SK-N-SH (cell line): ENCODE results near the gene CRABP1. TPM values are rescaled to one million over a fixed set of nuclear protein-coding genes. Genes with fewer than 3 reads are reported as not detected.

Experiments
- CTCF ChIA-PET: fragments of 300-600, 350-600 bp; formaldehyde crosslinking; extraction: SDS; loops from one replicate; lab custom pipeline; 2021; lab: Yijun Ruan, JAX
- POLR2A ChIA-PET: fragments of 350-600 bp; sonication (Branson Sonifier 250); formaldehyde crosslinking; extraction: SDS; loops from one replicate; lab custom pipeline; 2020; ENCODE audit warnings: antibody characterized with exemption, inconsistent platforms; lab: Yijun Ruan, JAX
- DNase-seq: peaks from one replicate; pipeline ENCODE4 v3.0.0; 2012
- H2AFZ ChIP-seq: fragments of 200-600 bp; sonication (generic); 2 replicates; pipeline ENCODE4 v1.8.1; 2016; ENCODE audit warnings: antibody characterized with exemption, mild to moderate bottlenecking, low read depth
- H3F3A ChIP-seq: fragments of 200-600 bp; sonication (generic); replicated peaks from 2 replicates; pipeline ENCODE3; 2016; ENCODE audit warnings: antibody characterized with exemption, mild to moderate bottlenecking; ENCODE audit not compliant: insufficient read depth
- H3K27ac ChIP-seq, 2 experiments: fragments of 200-500 bp in 1 of 2; fragments of 200-600 bp in 1 of 2; sonication (Bioruptor generic) in 1 of 2; sonication (generic), shearing (Covaris generic) in 1 of 2; 2 replicates each; pipeline versions ENCODE4 v1.5.1 to v1.6.1; 2014 to 2016; ENCODE audit warnings: low read depth in 2 of 2, inconsistent platforms in 1 of 2, low read length in 1 of 2, mild to moderate bottlenecking in 1 of 2, mixed read lengths in 1 of 2
- H3K27me3 ChIP-seq: fragments of 200-600 bp; sonication (generic), shearing (Covaris generic); 2 replicates; pipeline ENCODE4 v1.6.1; 2016; ENCODE audit warnings: mixed run types; ENCODE audit not compliant: insufficient read depth
- H3K36me3 ChIP-seq, 2 experiments: fragments of 200-500 bp in 1 of 2; fragments of 200-600 bp in 1 of 2; sonication (Bioruptor generic) in 1 of 2; sonication (generic) in 1 of 2; replicated peaks in 1 of 2; 2 replicates each; pipeline versions ENCODE3 to v1.5.1; 2014 to 2016; ENCODE audit warnings: low read length in 1 of 2, mild to moderate bottlenecking in 1 of 2; ENCODE audit not compliant: insufficient read depth in 2 of 2, control insufficient read depth in 1 of 2
- H3K4me1 ChIP-seq, 2 experiments: fragments of 200-500 bp in 1 of 2; fragments of 200-600 bp in 1 of 2; sonication (Bioruptor generic) in 1 of 2; sonication (generic), shearing (Covaris generic) in 1 of 2; 2 replicates each; pipeline versions ENCODE4 v1.5.1 to v1.6.1; 2014 to 2016; ENCODE audit warnings: low read depth in 1 of 2, low read length in 1 of 2, mixed run types in 1 of 2; ENCODE audit not compliant: insufficient read depth in 2 of 2, control insufficient read depth in 1 of 2
- H3K4me2 ChIP-seq: fragments of 200-600 bp; sonication (generic), shearing (Covaris generic); 2 replicates; pipeline ENCODE4 v1.6.1; 2017; ENCODE audit warnings: mixed run types
- H3K4me3 ChIP-seq, 2 experiments: fragments of 200-500 bp in 1 of 2; fragments of 200-600 bp in 1 of 2; sonication (Bioruptor generic) in 1 of 2; sonication (generic), shearing (Covaris generic) in 1 of 2; 2 replicates each; pipeline versions ENCODE4 v1.5.1 to v1.8.1; 2014 to 2016; ENCODE audit warnings: low read depth in 2 of 2, inconsistent platforms in 1 of 2, low read length in 1 of 2, mild to moderate bottlenecking in 1 of 2, mixed read lengths in 1 of 2, moderate library complexity in 1 of 2
- H3K79me2 ChIP-seq: fragments of 200-600 bp; sonication (generic); 2 replicates; pipeline ENCODE4 v1.8.1; 2017; ENCODE audit warnings: mild to moderate bottlenecking; ENCODE audit not compliant: insufficient read depth
- H3K9ac ChIP-seq: fragments of 200-600 bp; sonication (generic); 2 replicates; pipeline ENCODE4 v1.6.1; 2017; ENCODE audit warnings: mixed run types
- H3K9me2 ChIP-seq: fragments of 200-600 bp; sonication (generic); 2 replicates; pipeline ENCODE4 v1.6.1; 2017; ENCODE audit warnings: mixed run types
- H3K9me3 ChIP-seq: fragments of 200-600 bp; sonication (generic); 2 replicates; pipeline ENCODE4 v1.6.1; 2017; ENCODE audit warnings: mixed run types, mild to moderate bottlenecking, moderate library complexity
- H4K20me1 ChIP-seq: fragments of 200-600 bp; sonication (generic); 2 replicates; pipeline ENCODE4 v1.6.1; 2017; ENCODE audit warnings: mild to moderate bottlenecking, mixed run types; ENCODE audit not compliant: insufficient read depth
- NFIC ChIP-seq: IDR thresholded peaks from 2 replicates; pipeline ENCODE4 v1.4.0; 2012; ENCODE audit warnings: borderline replicate concordance
- RFX5 ChIP-seq: IDR thresholded peaks from 2 replicates; pipeline ENCODE4 v1.6.1; 2012; ENCODE audit warnings: mild to moderate bottlenecking, improper control_type of control experiment, low read length
- WGBS: methylation state at CpG from one replicate; pipeline ENCODE4 v1.1.6; 2017; ENCODE audit warnings: low lambda C conversion rate; 5-methylcytosine and 5-hydroxymethylcytosine counted together
- polyA plus RNA-seq, 3 experiments: library from polyadenylated mRNA; depleted of rRNA; stranded (reverse); fragments of >200 nt; gene quantifications; 2 replicates each; pipeline ENCODE4 v1.2.3, GENCODE V29; 2012
- small RNA-seq, 7 experiments: library from RNA; depleted of rRNA; stranded (forward); fragments of <200 nt; gene quantifications; one replicate each; pipeline ENCODE3, GENCODE V24; 2012
- TF ChIP-seq, protein P1 (sequence below): fragments of 200-600 bp; sonication (generic); IDR thresholded peaks from 2 replicates; pipeline ENCODE4 v1.6.1; 2017; ENCODE audit warnings: antibody characterized with exemption, mild to moderate bottlenecking, moderate library complexity

CRABP1 gene
- polyA plus RNA-seq, 1 of the 3 experiments (the other 2 are of a cell fraction), result 1.0 TPM

- WGBS, result 75% methylated on average over 9 of the region's 9 CpGs
Observed at GRCh38 chr15:78396976-78397375, 56.8 kb downstream of the CRABP1 start.

DNA sequence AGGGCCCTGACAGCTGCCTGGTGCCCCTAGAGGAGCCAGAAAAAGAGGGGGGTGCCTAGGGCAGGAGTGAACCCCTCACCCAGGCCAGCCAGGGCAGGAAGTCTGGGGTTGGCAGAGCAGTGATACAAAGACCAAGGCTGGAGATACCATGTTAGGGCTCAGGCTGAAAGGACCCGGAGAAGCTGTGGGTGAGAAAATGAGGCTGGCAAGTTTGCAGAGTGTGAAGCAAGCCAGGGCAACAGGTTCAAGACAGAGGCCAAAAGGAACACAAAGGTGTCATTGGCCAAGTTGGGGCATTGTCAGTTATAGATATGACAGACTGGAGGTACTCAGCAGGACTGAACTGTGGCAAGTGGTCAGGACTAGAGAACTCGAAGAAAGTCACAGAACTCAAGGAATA lies 57.2 kb downstream of the CRABP1 start:
- Histone ChIP-seq H3K4me1 (peaks cover 0 to 4% of the 10 kb centered on the region in 2 experiments; a peak in 1 of 4 replicates), H3K9me2 (no peaks in the 10 kb centered on the region), H3K27me3 (no peaks in the 10 kb centered on the region), H3K79me2 (no peaks in the 10 kb centered on the region), H2AFZ (no peak overlapping the region), H3K36me3 (no peaks in the 10 kb centered on the region), H3K4me2 (no peak overlapping the region), H3F3A (no peaks in the 10 kb centered on the region), H3K27ac (no peak overlapping the region), H3K9me3 (no peaks in the 10 kb centered on the region), H3K9ac (no peak overlapping the region), H3K4me3 (no peak overlapping the region), H4K20me1 (no peaks in the 10 kb centered on the region)
- 86% methylated on average over 2 of the region's 2 CpGs for WGBS
- TF ChIP-seq RFX5, result no peak
- ChIA-PET POLR2A (interaction anchor here (1.1 kb wide), 1 partner anchor 80 kb away, joined by 3 read pairs; no protein-coding TSS in a partner anchor), CTCF (interaction anchor here (0.6 to 33.6 kb wide), 6 partner anchors 9 to 1118 kb away, joined by 3 to 772 read pairs (median 5); partner anchors contain the start of genes IREB2 and SKIC8)
- DNase-seq, result no peak

More at GRCh38 chr15:78396976-78397375, 56.8 kb downstream of the CRABP1 start:
- TF ChIP-seq, protein P1, sequence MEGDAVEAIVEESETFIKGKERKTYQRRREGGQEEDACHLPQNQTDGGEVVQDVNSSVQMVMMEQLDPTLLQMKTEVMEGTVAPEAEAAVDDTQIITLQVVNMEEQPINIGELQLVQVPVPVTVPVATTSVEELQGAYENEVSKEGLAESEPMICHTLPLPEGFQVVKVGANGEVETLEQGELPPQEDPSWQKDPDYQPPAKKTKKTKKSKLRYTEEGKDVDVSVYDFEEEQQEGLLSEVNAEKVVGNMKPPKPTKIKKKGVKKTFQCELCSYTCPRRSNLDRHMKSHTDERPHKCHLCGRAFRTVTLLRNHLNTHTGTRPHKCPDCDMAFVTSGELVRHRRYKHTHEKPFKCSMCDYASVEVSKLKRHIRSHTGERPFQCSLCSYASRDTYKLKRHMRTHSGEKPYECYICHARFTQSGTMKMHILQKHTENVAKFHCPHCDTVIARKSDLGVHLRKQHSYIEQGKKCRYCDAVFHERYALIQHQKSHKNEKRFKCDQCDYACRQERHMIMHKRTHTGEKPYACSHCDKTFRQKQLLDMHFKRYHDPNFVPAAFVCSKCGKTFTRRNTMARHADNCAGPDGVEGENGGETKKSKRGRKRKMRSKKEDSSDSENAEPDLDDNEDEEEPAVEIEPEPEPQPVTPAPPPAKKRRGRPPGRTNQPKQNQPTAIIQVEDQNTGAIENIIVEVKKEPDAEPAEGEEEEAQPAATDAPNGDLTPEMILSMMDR, result peak; percentile 26; the same call in 1 of the 2 replicates
- no peak for TF ChIP-seq NFIC
- Histone ChIP-seq H4K20me1 (no peaks in the 10 kb centered on the region), H2AFZ (no peak overlapping the region), H3K4me2 (no peak overlapping the region), H3K36me3 (no peaks in the 10 kb centered on the region), H3K27me3 (no peaks in the 10 kb centered on the region), H3K4me1 (peaks cover 0 to 8% of the 10 kb centered on the region in 2 experiments; a peak in 1 of 4 replicates), H3K9me2 (no peaks in the 10 kb centered on the region), H3K4me3 (no peak overlapping the region), H3K9me3 (no peaks in the 10 kb centered on the region), H3F3A (no peaks in the 10 kb centered on the region), H3K9ac (no peak overlapping the region), H3K79me2 (no peaks in the 10 kb centered on the region), H3K27ac (no peak overlapping the region)
- ChIA-PET POLR2A (interaction anchor here (0.7 to 1.1 kb wide), 2 partner anchors 42 to 80 kb away, joined by 3 to 4 read pairs; no protein-coding TSS in a partner anchor), CTCF (interaction anchor here (0.6 to 33.6 kb wide), 7 partner anchors 9 to 1118 kb away, joined by 3 to 772 read pairs (median 3); partner anchors contain the start of genes IREB2 and SKIC8)
- no peak for DNase-seq

Small RNAs within 50 kb of the gene (small RNA-seq; reads per million reads assigned to genes)
- gene AC090607.5, result 0 reads per million in 7 experiments

Other genes starting within 250 kb of the CRABP1 start
- not detected in 2 replicates for gene SH2D7, start 247.8 kb upstream of the CRABP1 start, polyA plus RNA-seq (2012; rRNA removed)
- 39.6 and 40.8 TPM in 2 replicates for gene CIB2, start 208.9 kb upstream of the CRABP1 start, polyA plus RNA-seq (2012; rRNA removed)
- gene IDH3A, start 191.0 kb upstream of the CRABP1 start, polyA plus RNA-seq (2012; rRNA removed), result 33.2 and 34.0 TPM in 2 replicates
- gene ACSBG1, start 105.8 kb upstream of the CRABP1 start, polyA plus RNA-seq (2012; rRNA removed), result under 0.01 and 0.02 TPM in 2 replicates
- 0.02 and 0.03 TPM in 2 replicates for gene DNAJA4, start 75.8 kb upstream of the CRABP1 start, polyA plus RNA-seq (2012; rRNA removed)
- gene SKIC8, start 40.7 kb upstream of the CRABP1 start, polyA plus RNA-seq (2012; rRNA removed), result 78.8 and 124 TPM in 2 replicates
- 9.5 and 13.7 TPM in 2 replicates for gene IREB2, start 97.9 kb downstream of the CRABP1 start, polyA plus RNA-seq (2012; rRNA removed)
- 2.2 and 2.8 TPM in 2 replicates for gene HYKK, start 167.2 kb downstream of the CRABP1 start, polyA plus RNA-seq (2012; rRNA removed)
- 212 and 251 TPM in 2 replicates for gene PSMA4, start 200.1 kb downstream of the CRABP1 start, polyA plus RNA-seq (2012; rRNA removed)
- 5.3 and 5.5 TPM in 2 replicates for gene CHRNA5, start 225.2 kb downstream of the CRABP1 start, polyA plus RNA-seq (2012; rRNA removed)